Nephron (organoid): ENCODE data around the gene TMUB2.
"Not testable (repeated sequence)": the region's sequence is repeated elsewhere in the genome, so short reads cannot be mapped to it uniquely, and the experiment has no call there.

ENCODE experiments used
- H3K27ac Mint-ChIP-seq, 3 experiments: 2 replicates each; pipeline ENCODE4 v1.8.0; 2020; ENCODE audit warnings: mixed read lengths in 3 of 3, mild to moderate bottlenecking in 2 of 3, moderate library complexity in 1 of 3
- H3K27me3 Mint-ChIP-seq: 2 replicates; pipeline ENCODE4 v1.8.0; 2021; ENCODE audit warnings: low read depth, mild to moderate bottlenecking, moderate library complexity, mixed read lengths
- H3K36me3 Mint-ChIP-seq: 2 replicates; pipeline ENCODE4 v1.8.0; 2020; ENCODE audit warnings: low read depth, mixed read lengths
- H3K4me1 Mint-ChIP-seq: 2 replicates; pipeline ENCODE4 v1.8.0; 2020; ENCODE audit warnings: mixed read lengths
- H3K4me3 Mint-ChIP-seq, 3 experiments: 2 replicates each; pipeline ENCODE4 v1.8.0; 2020; ENCODE audit warnings: mild to moderate bottlenecking in 3 of 3, mixed read lengths in 3 of 3, moderate library complexity in 2 of 3
- H3K9me3 Mint-ChIP-seq: 2 replicates; pipeline ENCODE4 v1.8.0; 2020; ENCODE audit warnings: mixed read lengths
- TF ChIP-seq, protein P1 (sequence below), 3 experiments: fragments of 200-600 bp; sonication (generic); IDR thresholded peaks; one replicate each; pipeline ENCODE4 v1.5.0; 2021; ENCODE audit warnings: antibody characterized with exemption in 3 of 3; ENCODE audit not compliant: unreplicated experiment in 3 of 3

TMUB2 gene

DNA sequence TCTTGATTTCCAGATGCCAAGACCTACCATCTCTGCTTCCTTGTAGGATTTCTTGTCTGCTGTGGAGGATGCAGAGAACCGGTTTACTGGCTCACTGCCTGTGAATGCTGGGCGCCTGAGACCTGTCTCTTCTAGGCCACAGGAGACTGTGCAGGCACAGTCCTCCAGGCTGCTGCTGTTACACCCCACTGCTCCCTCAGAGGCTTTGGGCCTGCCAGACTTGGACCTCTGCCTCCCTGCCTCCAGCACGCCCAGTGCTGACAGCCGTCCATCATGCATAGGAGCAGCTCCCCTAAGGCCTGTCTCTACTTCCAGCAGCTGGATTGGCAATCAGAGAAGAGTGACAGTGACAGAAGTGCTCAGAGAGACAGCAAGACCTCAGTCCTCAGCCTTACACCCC is 39.0 kb upstream of the TMUB2 start:
- Mint-ChIP-seq H3K36me3 (peaks cover 15% of the 10 kb centered on the region), H3K27me3 (no peaks in the 10 kb centered on the region), H3K4me3 (no peak overlapping the region), H3K4me1 (peaks cover 4% of the 10 kb centered on the region), H3K9me3 (no peaks in the 10 kb centered on the region), H3K27ac (no peak overlapping the region)
- TF ChIP-seq, protein P1, sequence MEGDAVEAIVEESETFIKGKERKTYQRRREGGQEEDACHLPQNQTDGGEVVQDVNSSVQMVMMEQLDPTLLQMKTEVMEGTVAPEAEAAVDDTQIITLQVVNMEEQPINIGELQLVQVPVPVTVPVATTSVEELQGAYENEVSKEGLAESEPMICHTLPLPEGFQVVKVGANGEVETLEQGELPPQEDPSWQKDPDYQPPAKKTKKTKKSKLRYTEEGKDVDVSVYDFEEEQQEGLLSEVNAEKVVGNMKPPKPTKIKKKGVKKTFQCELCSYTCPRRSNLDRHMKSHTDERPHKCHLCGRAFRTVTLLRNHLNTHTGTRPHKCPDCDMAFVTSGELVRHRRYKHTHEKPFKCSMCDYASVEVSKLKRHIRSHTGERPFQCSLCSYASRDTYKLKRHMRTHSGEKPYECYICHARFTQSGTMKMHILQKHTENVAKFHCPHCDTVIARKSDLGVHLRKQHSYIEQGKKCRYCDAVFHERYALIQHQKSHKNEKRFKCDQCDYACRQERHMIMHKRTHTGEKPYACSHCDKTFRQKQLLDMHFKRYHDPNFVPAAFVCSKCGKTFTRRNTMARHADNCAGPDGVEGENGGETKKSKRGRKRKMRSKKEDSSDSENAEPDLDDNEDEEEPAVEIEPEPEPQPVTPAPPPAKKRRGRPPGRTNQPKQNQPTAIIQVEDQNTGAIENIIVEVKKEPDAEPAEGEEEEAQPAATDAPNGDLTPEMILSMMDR (IDR thresholded peaks at IDR 0.05; ENCODE audit: unreplicated experiment in 3 of 3) = no peak

DNA sequence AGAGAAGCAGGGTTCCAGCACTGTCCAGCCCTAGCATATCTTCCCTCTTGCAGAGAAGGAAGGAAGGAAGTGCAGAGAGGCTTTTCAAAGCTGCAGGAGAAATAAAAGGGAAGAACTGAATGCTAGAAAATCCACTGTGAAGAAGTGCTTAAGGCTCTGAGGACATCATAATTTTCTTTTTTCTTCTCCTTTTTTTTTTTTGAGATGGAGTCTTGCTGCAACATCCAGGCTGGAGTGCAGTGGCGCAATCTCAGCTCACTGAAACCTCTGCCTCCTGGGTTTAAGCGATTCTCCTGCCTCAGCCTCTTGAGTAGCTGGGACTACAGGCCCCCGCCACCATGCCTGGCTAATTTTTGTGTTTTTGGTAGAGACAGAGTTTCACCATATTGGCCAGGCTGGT is 37.7 kb upstream of the TMUB2 start:
- H3K4me1 Mint-ChIP-seq, H3K4me3 Mint-ChIP-seq, H3K9me3 Mint-ChIP-seq, H3K27me3 Mint-ChIP-seq, H3K27ac Mint-ChIP-seq: not testable (repeated sequence)
- peaks cover 17% of the 10 kb centered on the region for H3K36me3 Mint-ChIP-seq

DNA sequence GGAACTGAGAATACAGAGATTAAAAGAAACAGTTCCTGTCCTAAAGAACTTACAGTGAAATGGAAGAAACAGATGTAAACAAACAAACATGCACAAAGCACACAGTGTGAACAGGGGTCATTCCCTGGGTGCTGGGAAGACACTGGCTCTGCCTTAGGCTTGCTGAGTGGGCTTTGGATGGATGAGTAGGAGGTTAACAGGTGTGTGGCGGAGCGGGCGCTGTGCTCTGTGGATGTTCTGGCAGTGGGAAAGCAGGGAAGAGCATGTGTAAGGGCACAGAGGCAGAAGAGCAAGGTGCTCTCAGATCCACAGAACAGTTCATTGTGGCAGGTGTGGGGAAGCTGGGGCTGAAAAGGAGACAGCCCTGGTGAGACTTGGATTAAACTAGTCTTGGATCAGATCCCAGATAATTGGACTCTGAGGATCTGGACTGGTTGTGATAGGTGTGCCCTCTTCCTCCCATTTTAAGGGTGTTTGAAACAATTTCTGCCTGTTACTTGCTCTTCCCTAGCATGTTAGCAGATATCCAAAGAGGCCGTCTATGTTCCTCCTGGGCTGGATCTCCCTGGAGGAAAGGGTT is 36.9 kb upstream of the TMUB2 start:
- Mint-ChIP-seq H3K9me3 (no peaks in the 10 kb centered on the region), H3K27ac (no peak overlapping the region), H3K27me3 (no peaks in the 10 kb centered on the region), H3K4me1 (peaks cover 4% of the 10 kb centered on the region), H3K4me3 (no peak overlapping the region), H3K36me3 (peaks cover 17% of the 10 kb centered on the region)
- TF ChIP-seq, protein P1 (IDR thresholded peaks at IDR 0.05; ENCODE audit: unreplicated experiment in 3 of 3) = no peak

DNA sequence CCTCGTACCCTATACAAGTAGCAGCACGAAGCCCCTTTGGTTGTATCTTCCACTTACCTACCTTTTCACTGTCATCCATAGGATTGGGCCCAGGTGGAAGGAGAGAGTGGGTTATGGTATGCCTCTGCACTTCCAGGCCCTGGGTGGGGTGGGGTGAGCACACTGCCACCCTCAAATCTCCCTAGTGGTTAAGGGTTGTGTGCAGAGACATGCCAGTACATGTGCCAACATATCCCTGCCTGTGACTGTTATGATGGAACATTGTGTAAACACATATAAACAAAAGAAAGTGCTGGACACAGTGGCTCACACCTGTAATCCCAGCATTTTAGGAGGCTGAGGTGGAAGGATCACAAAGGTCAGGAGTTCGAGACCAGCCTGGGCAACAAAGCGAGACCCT is 33.9 kb upstream of the TMUB2 start:
- Mint-ChIP-seq H3K4me1 (peaks cover 4% of the 10 kb centered on the region), H3K9me3 (no peaks in the 10 kb centered on the region), H3K27ac (no peak overlapping the region), H3K27me3 (no peaks in the 10 kb centered on the region), H3K36me3 (peaks cover 11% of the 10 kb centered on the region), H3K4me3 (no peak overlapping the region)
- TF ChIP-seq, protein P1 (IDR thresholded peaks at IDR 0.05; ENCODE audit: unreplicated experiment in 3 of 3) = no peak

DNA sequence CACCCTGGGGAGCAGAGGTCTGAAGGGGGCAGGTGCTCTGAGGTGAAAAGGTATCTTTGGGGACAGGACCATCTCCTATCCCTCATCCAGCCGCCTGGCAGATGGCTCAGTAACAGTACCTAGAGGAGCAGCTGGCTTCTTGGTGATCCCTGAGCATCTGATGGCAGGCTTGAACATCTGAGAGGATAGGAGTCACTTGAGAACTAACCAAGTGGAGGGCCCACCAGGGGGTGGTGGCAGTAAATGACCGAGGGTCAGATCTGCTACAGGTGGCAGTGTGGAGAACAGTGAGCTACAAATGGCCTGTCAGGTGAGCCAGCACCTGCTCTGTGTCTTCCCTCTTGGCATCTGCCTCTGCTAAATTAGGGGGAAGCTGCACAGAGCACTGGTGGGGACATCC is 31.3 kb upstream of the TMUB2 start:
- Mint-ChIP-seq H3K4me1 (no peaks in the 10 kb centered on the region), H3K36me3 (peaks cover 12% of the 10 kb centered on the region), H3K4me3 (no peak overlapping the region), H3K27ac (no peak overlapping the region), H3K9me3 (no peaks in the 10 kb centered on the region), H3K27me3 (no peaks in the 10 kb centered on the region)
- TF ChIP-seq, protein P1 (IDR thresholded peaks at IDR 0.05; ENCODE audit: unreplicated experiment in 3 of 3) = no peak

DNA sequence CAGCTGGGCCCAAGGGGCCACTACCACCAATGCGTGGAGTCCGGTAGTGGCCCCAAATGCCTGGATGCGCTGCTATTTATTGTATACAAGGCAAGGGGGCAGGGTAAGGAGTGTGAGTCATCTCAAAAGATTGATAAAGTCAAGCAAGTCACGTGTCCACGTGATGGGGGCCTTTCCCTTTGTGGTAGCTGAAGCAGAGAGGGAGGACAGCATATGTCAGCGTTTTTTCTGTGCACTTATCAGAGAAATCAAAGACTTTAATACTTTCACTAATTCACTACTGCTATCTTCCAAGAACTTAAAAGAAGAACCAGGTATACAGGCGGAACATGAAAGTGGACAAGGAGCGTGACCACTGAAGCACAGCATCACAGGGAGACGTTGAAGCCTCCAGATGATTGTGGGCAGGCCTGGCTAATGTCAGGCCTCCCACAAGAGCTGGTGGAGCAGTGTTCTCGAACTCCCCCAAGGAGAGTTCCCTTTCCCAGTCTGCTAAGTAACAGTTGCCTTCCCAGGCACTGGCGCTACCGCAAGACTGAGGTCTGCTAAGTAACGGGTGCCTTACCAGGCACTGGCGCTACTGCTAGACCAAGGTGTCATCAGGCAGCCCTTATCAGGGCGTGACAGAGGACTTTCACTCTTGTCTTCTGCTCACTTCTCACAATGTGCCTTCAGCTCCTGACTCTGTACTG is 27.1 kb upstream of the TMUB2 start:
- peaks cover 9% of the 10 kb centered on the region for H3K36me3 Mint-ChIP-seq
- TF ChIP-seq, protein P1 (IDR thresholded peaks at IDR 0.05; ENCODE audit: unreplicated experiment in 3 of 3) = no peak

More for the DNA sequence above, 27.1 kb upstream of the TMUB2 start:
- H3K4me1 Mint-ChIP-seq = no peaks in the 10 kb centered on the region
- H3K4me3 Mint-ChIP-seq = no peak overlapping the region
- H3K27me3 Mint-ChIP-seq = no peaks in the 10 kb centered on the region
- no peaks in the 10 kb centered on the region for H3K9me3 Mint-ChIP-seq
- H3K27ac Mint-ChIP-seq = peak overlapping the region in 1 of 3 experiments; percentile 24
